GM12872 (cell line): Measurements from ENCODE around the gene ZIM2.

ENCODE experiments used
- TF ChIP-seq, protein P1 (sequence below): IDR thresholded peaks from 3 replicates; pipeline ENCODE4 v1.5.1; 2011; ENCODE audit warnings: low read depth, mild to moderate bottlenecking, low read length, moderate library complexity; ENCODE audit not compliant: insufficient read depth

The ZIM2 gene

DNA sequence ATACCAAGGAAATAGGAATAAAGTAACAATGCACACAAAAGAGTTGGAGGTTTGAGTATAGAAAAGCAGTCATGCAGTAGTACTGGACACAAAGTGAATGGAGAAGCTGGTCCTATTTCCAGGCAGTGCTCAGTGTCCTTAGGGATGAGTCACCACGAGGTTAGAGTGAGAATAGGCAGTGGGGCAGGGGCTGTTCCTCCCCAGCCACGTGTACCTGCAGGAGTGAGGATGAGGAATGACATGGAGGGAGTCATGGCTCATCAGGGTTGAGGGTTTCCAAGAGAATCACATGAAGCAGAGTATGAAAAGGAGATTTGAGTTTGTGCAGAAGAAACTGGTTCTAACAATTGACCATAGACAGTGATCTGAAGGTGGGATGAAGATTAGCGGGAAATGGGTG lies 94.2 kb downstream of the ZIM2 start:
- TF ChIP-seq, protein P1, sequence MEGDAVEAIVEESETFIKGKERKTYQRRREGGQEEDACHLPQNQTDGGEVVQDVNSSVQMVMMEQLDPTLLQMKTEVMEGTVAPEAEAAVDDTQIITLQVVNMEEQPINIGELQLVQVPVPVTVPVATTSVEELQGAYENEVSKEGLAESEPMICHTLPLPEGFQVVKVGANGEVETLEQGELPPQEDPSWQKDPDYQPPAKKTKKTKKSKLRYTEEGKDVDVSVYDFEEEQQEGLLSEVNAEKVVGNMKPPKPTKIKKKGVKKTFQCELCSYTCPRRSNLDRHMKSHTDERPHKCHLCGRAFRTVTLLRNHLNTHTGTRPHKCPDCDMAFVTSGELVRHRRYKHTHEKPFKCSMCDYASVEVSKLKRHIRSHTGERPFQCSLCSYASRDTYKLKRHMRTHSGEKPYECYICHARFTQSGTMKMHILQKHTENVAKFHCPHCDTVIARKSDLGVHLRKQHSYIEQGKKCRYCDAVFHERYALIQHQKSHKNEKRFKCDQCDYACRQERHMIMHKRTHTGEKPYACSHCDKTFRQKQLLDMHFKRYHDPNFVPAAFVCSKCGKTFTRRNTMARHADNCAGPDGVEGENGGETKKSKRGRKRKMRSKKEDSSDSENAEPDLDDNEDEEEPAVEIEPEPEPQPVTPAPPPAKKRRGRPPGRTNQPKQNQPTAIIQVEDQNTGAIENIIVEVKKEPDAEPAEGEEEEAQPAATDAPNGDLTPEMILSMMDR: no peak

DNA sequence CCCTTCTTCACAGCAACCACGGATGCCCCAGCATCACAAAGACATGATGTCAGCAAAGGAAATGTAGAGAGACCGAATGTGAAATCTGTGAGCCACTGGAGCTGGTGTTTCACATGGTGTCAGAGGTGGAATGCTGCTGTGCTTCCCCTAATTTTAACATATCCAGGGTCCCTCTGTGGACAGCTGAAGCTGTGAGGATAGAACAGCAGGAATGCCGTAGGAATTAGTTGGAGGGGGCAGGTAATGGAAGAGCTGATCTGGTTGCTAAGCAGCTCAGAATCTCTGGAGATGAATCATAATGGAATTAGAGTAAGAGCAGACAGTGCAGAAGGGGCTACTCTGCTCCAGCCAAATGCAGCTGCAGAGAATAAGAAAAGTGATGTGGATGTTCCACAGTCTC lies 100.0 kb downstream of the ZIM2 start:
- TF ChIP-seq, protein P1: no peak

DNA sequence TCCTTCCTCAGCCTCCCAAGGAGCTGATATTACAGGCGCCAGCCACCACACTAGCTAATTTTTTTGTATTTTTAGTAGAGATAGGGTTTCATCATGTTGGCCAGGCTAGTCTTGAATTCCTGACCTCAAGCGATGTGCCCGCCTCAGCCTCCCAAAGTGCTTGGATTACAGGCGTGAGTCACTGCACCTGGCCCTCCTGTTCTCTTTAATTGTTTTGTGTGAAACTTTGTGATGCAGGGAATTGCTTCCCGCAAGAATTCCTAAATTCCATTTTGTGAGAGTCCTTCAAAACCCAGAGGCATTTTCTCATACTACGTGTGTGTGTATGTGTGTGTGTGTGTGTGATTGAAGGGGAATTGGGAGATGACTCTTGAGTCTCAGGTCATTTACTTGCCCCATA lies 104.0 kb downstream of the ZIM2 start:
- TF ChIP-seq, protein P1: no peak

DNA sequence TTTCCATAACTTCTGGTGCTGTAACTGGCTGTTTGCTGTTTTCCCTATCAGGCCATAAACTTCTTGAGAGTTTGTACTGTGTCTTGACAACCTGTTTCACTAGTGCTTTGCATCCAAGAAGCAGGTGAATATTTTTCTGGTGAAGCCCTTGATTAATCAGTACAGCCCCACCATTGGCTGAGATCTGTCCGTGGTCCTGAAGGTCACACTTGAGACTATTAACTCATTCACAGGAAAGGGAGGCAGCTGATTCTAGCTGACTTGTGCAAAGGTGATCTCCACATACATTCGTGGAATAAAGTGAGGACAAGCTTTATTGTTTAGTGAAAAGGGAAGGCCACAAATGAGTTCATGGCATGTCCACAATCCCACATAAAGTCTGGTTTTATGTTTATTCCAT lies 107.5 kb downstream of the ZIM2 start:
- TF ChIP-seq, protein P1: no peak

DNA sequence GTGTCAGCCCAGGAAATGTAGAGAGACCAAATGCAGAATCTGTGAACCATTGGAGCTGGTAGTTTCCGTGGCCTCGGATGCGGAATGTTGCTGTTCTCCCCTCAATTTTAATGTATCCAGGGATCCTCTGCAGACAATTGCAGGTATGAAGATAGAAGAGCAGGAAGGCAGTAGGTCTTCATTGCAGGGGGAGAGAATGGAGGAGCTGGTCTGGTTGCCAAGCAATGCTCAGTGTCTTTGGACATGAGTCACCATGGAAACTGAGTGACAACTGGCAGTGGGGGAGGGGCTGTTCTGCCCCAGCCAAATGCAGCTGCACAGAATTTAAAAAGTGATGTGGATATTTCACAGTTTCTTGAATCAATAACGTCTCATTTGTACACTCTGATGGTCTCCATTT lies 112.8 kb downstream of the ZIM2 start:
- TF ChIP-seq, protein P1: no peak

DNA sequence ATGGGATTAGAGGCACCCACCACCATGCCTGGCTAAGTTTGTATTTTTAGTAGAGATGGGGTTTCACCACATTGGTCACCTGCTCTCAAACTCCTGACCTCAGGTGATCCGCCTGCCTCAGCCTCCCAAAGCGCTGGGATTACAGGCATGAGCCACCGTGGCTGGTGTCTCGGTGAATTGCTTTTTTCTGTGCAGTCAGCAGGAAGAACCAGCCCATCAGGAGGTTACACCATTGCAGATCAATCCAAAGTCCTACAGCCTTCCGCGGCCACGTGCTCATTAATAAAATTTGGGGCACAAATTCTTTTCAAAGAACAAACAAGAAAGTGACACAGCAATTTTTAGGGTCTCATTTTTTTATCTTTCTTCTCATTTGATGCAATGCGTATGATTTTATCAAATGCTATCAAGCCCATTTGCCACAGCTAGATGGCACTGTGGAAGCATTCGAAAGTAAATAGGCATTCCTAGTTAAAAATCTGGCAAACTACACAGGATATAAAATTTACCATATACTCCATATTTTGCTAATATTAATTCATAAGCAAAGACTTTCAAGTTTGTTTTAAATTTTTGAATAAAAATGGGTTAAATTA lies 114.6 kb downstream of the ZIM2 start:
- TF ChIP-seq, protein P1: no peak
